HT1080 (cell line): Measurements from ENCODE around the gene ZFPL1. TPM values are rescaled to one million over a fixed set of nuclear protein-coding genes. Genes with fewer than 3 reads are reported as not detected.

ENCODE experiments used
- DNase-seq: peaks from one replicate; pipeline ENCODE4 v3.0.0-alpha.2; 2015; ENCODE audit warnings: low read depth
- small RNA-seq: library from RNA; depleted of rRNA; stranded (forward); fragments of <200 nt; gene quantifications from one replicate; pipeline ENCODE3, GENCODE V24; 2014
- total RNA-seq: library from RNA; depleted of rRNA; stranded (reverse); fragments of >200 nt; shearing (Covaris generic); gene quantifications from 2 replicates; pipeline ENCODE4 v1.2.3, GENCODE V29; 2014; rRNA removed

ZFPL1 gene
- total RNA-seq, 1 experiment from 2014 or later = 56.6 TPM

DNA sequence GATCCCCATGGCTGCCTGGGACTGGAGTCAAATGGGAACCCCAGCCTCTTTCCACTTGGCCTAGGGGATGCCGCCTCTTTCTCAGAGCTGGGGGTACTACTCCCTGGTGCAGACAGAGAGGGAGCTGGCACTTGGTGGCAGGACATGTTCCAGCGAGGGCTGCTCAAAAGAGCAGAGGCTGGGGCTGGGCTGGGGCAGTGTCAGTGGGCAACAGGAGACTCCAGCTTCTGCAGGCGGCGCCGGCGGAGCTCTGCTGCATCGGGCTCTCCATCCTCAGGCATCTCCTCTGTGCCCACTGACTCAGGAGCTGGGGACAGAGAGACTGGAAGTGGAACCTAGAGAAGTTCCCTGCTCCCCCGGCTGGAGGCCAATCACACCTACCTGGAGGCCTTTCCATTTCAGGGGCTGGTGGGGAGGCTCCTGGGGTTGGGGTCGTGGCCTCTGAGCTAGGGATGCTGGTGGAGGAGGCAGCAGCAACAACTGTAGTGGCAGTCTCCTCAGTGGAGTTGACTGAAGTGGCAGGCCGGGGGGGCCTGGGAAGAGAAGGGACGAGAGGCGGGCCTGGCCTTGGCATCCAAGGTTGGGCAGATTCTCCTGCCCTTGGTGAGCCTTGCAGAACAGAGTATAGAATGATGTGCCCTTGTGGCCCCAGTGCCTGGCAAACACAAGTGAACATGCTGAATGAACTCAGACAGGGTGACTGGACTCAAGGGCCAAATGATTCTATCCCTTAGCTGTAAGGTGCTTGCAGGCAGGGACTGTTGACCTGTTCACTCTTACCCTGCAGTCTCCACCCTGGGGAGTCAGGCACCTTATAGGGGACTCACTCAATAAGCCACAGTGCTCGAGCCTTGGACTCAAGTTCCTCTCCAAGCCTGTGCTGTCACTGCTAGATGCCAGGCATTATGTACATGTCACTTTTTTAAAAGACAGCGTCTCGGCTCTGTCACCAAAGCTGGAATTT is 44.4 kb downstream of the ZFPL1 start:
- DNase-seq = no peak

GRCh38 chr11:65129649-65130441 is 45.8 kb downstream of the ZFPL1 start:
- DNase-seq = no peak

DNA sequence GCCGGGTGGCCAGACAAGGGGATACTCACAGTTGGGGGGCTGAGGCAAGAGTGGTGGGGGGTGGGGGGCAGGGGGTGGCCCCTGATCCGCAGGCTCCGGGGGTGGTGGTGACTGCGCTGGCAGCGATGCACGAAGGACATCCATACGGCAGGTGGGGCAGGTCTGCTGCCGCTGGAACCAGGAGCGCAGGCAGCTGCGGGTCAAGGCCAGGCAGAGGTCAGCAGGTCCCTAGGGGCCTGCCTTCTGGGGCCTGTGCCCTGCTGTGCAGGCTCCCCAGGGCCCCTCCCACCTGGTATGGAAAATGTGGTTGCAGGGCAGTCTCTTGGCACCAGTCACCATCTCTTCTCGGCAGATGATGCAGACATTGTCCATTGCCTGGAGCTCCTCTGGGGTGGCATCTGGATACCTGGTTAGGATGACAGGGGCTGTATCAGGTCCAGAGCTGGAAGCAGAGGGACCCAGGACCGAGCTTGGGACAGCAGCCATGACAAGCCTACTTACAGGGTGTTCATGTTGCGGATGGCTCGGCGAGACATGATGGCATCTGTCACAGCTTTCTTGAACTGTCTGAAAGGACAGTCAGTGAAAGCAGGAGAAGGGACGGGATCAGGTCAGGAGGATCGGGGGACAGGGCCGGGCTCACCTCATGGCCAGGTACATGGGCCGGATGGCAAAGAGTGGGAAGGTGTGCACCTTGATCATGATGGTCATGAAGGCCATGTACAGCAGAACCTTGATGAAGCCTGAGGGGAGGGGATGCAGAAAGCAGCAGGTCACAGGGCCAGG is 46.8 kb downstream of the ZFPL1 start:
- DNase-seq = no peak

DNA sequence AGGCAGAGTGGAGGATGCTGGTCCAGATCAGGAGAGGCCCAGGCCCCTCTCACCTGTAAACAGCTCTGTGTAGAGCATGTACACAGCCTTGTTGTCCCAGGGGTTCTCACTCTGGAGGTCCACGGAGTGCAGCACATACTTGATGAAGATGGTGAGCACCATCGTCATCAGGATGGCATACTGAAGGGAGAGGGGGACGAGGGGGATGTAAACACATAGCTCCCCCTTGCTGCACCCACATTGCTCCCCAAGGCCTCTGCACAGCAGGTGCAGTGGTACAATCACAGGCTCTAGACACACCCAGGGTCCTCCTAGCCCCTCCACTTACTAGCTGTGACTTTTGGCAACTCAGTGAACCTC is 47.4 kb downstream of the ZFPL1 start:
- no peak for DNase-seq

GRCh38 chr11:65131895-65132237 is 47.8 kb downstream of the ZFPL1 start:
- no peak for DNase-seq

GRCh38 chr11:65132238-65132987 is 48.4 kb downstream of the ZFPL1 start:
- DNase-seq = no peak

GRCh38 chr11:65132988-65133700 is 49.1 kb downstream of the ZFPL1 start:
- DNase-seq = no peak

- no peak for DNase-seq
Measured at GRCh38 chr11:65133724-65134123, 49.7 kb downstream of the ZFPL1 start.

GRCh38 chr11:65134240-65134951 is 50.4 kb downstream of the ZFPL1 start, which contains the start of gene SYVN1:
SYVN1 (minus strand) TSS chr11:65134519; CDS start chr11:65133601, 918 bp downstream.
- DNase-seq = peak; percentile 78

DNA sequence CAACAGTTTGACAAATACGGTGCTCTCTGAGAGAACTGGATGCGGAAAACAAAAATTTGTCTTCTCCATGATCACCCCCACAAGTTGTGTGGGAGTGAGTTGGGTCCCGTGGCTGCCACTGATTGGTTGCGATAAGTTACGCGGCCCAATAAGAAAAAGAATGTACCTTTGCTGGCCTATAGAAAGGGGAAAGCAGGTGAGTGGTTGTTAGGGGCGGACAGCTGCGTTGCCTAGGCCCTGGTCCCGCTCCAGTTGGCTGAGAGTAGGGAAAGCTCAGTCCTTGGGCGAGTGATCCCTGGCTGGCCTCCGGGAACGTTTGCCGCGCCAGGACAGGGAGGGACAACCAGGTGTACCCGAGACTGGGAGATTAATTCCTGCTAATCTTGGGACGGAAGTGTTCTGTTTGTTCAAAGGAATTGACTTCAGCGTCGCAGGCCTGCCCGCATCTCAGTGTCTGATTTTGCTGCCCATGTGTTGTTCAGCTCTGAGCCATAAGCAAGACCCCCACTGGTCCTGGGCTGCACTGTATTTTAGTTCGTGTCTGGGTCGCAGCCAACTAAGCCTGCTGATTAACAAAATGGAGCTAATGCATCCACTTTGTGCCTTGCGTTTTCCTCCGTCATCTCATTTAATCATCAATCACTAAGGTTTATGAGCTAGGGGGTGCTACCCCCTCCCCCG is 51.1 kb downstream of the ZFPL1 start:
- peak; percentile 98 for DNase-seq

- no peak for DNase-seq
Measured at GRCh38 chr11:65135633-65136145, 51.7 kb downstream of the ZFPL1 start.

- no peak for DNase-seq
Measured at GRCh38 chr11:65136515-65137096, 52.6 kb downstream of the ZFPL1 start.

Small RNAs within 50 kb of the gene (small RNA-seq; reads per million reads assigned to genes)
- not detected for gene SNX15

Other genes with a start within 250 kb of the ZFPL1 start
- gene CDC42BPG, start 239.6 kb upstream of the ZFPL1 start, total RNA-seq = 0.13 and 0.23 TPM in 2 replicates
- gene EHD1, start 205.6 kb upstream of the ZFPL1 start, total RNA-seq = 62.0 and 80.4 TPM in 2 replicates
- gene ATG2A, start 167.0 kb upstream of the ZFPL1 start, total RNA-seq = 17.5 and 19.6 TPM in 2 replicates
- gene PPP2R5B, start 159.5 kb upstream of the ZFPL1 start, total RNA-seq = 7.7 and 8.3 TPM in 2 replicates
- 0.53 TPM in 1 of 2 replicates, not detected in the other for gene GPHA2, start 148.3 kb upstream of the ZFPL1 start, total RNA-seq
- not detected in 2 replicates for gene MAJIN, start 112.1 kb upstream of the ZFPL1 start, total RNA-seq
- 1.6 and 3.1 TPM in 2 replicates for gene BATF2, start 87.3 kb upstream of the ZFPL1 start, total RNA-seq
- 237 and 263 TPM in 2 replicates for gene ARL2, start 70.1 kb upstream of the ZFPL1 start, total RNA-seq
- gene SNX15, start 56.8 kb upstream of the ZFPL1 start, total RNA-seq = 20.1 and 23.1 TPM in 2 replicates
- 21.3 and 25.1 TPM in 2 replicates for gene SAC3D1, start 43.0 kb upstream of the ZFPL1 start, total RNA-seq
- gene NAALADL1, start 25.7 kb upstream of the ZFPL1 start, total RNA-seq = 0.23 TPM in 1 of 2 replicates, not detected in the other
- 63.3 and 78.4 TPM in 2 replicates for gene CDCA5, start 182 bp upstream of the ZFPL1 start, total RNA-seq
- 139 and 163 TPM in 2 replicates for gene VPS51, start 12.0 kb downstream of the ZFPL1 start, total RNA-seq
- gene TM7SF2, start 27.6 kb downstream of the ZFPL1 start, total RNA-seq = 4.8 and 5.5 TPM in 2 replicates
- gene ZNHIT2, start 33.5 kb downstream of the ZFPL1 start, total RNA-seq = 42.9 and 43.6 TPM in 2 replicates
- 410 and 898 TPM in 2 replicates for gene FAU, start 37.9 kb downstream of the ZFPL1 start, total RNA-seq
- 100 and 124 TPM in 2 replicates for gene MRPL49, start 38.1 kb downstream of the ZFPL1 start, total RNA-seq
- gene SYVN1, start 50.3 kb downstream of the ZFPL1 start, total RNA-seq = 10.1 and 11.2 TPM in 2 replicates
- gene SPDYC, start 86.0 kb downstream of the ZFPL1 start, total RNA-seq = not detected in 2 replicates
- gene CAPN1, start 97.7 kb downstream of the ZFPL1 start, total RNA-seq = 90.6 and 105 TPM in 2 replicates
- gene POLA2, start 177.7 kb downstream of the ZFPL1 start, total RNA-seq = 21.4 and 24.2 TPM in 2 replicates
- 35.3 and 42.7 TPM in 2 replicates for gene CDC42EP2, start 230.6 kb downstream of the ZFPL1 start, total RNA-seq
- gene DPF2, start 249.6 kb downstream of the ZFPL1 start, total RNA-seq = 43.7 and 50.8 TPM in 2 replicates